ENCODE data around the gene PERM1. TPM values are rescaled to one million over a fixed set of nuclear protein-coding genes. Genes with fewer than 3 reads are reported as not detected.

The PERM1 gene
- total and polyA plus RNA-seq, 8 donors: 0.27 to 0.45 (median 0.36) TPM; not detected in 4

GRCh38 chr1:936348-937264, 45.3 kb downstream of the PERM1 start:
- Histone ChIP-seq H3K4me1 (peaks cover 22% of the 10 kb centered on the region in 2 donors), H3K36me3 (no peaks in the 10 kb centered on the region), H3K27me3 (peaks cover 29 to 93% of the 10 kb centered on the region in 2 donors), H3K4me3 (no peak overlapping the region), H3K9me3 (no peaks in the 10 kb centered on the region), H3K27ac (no peak overlapping the region)
- no peak for TF ChIP-seq CTCF (IDR thresholded peaks at IDR 0.05)
- DNase-seq (no peak), ATAC-seq (no peak)
- intact Hi-C loops (cut with DNase I): no loop called here

- no peak for TF ChIP-seq CTCF (IDR thresholded peaks at IDR 0.05)
- DNase-seq (no peak), ATAC-seq (no peak)
- Histone ChIP-seq H3K27ac (no peak overlapping the region), H3K36me3 (no peaks in the 10 kb centered on the region), H3K4me3 (no peak overlapping the region), H3K4me1 (peaks cover 13 to 16% of the 10 kb centered on the region in 2 donors), H3K9me3 (no peaks in the 10 kb centered on the region), H3K27me3 (peaks cover 20 to 93% of the 10 kb centered on the region in 2 donors)
- intact Hi-C loops (cut with DNase I): no loop called here
Measured at GRCh38 chr1:935751-936231, 46.1 kb downstream of the PERM1 start.

- intact Hi-C loops (cut with DNase I): no loop called here
- DNase-seq: no peak
- TF ChIP-seq CTCF (IDR thresholded peaks at IDR 0.05): no peak
Measured at GRCh38 chr1:934991-935750, 46.7 kb downstream of the PERM1 start.

DNA sequence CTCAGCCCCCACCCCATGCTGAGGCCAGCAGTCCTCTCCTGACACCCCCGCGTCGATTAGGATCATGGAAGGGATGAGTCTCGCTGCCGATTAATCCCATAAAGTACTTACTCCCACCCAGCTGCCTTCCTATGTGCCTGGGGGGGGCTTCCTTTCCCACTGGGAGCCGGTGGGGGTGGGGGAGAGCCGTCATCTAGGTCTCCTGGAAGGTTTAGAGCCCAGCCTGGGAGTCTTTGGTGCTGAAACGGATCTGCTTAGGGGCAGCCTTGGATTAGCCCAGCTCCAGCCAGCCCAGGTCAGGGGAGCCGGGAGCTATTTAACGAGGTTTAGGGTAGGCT, 48.3 kb downstream of the PERM1 start:
- Histone ChIP-seq H3K9me3 (no peaks in the 10 kb centered on the region), H3K27ac (no peak overlapping the region), H3K36me3 (no peaks in the 10 kb centered on the region), H3K4me1 (peaks cover 0 to 5% of the 10 kb centered on the region in 2 donors), H3K27me3 (peaks cover 11 to 91% of the 10 kb centered on the region in 2 donors), H3K4me3 (no peak overlapping the region)
- intact Hi-C loops (cut with DNase I): no loop called here
- no peak for DNase-seq
- ATAC-seq: peak; percentile 16
- no peak for TF ChIP-seq CTCF (IDR thresholded peaks at IDR 0.05)

More at GRCh38 chr1:934991-935750, 46.7 kb downstream of the PERM1 start:
- Histone ChIP-seq H3K36me3 (no peaks in the 10 kb centered on the region), H3K9me3 (no peaks in the 10 kb centered on the region), H3K4me3 (no peak overlapping the region), H3K27ac (no peak overlapping the region), H3K27me3 (peaks cover 15 to 93% of the 10 kb centered on the region in 2 donors), H3K4me1 (peaks cover 7 to 11% of the 10 kb centered on the region in 2 donors)
- no peak for ATAC-seq

Measured in left lung (tissue), 10 donors.